HepG2 (cell line): Measurements from ENCODE around the gene SOCS1. TPM values are rescaled to one million over a fixed set of nuclear protein-coding genes. Genes with fewer than 3 reads are reported as not detected.
A peak's percentile ranks its signal among the peaks of the same experiment; 100 is the strongest.

ENCODE experiments used
- CBX5 ChIP-seq: sonication (generic); formaldehyde crosslinking; IDR thresholded peaks from 2 replicates; pipeline ENCODE4 v1.4.0; 2020; ENCODE audit warnings: missing genetic modification reagents, borderline replicate concordance
- FOXC1 ChIP-seq: sonication (generic); formaldehyde crosslinking; IDR thresholded peaks from 2 replicates; pipeline ENCODE4 v1.8.0; 2022; ENCODE audit warnings: mild to moderate bottlenecking, missing genetic modification reagents, borderline replicate concordance
- KAT7 ChIP-seq: IDR thresholded peaks from 2 replicates; pipeline ENCODE4 v1.6.1; 2018; ENCODE audit warnings: borderline replicate concordance, missing compliant biosample characterization
- NFIC ChIP-seq: IDR thresholded peaks from 2 replicates; pipeline ENCODE4 v1.6.1; 2012; ENCODE audit warnings: mild to moderate bottlenecking, low read length, inconsistent platforms
- NR3C1 ChIP-seq: sonication (generic); formaldehyde crosslinking; IDR thresholded peaks from 2 replicates; pipeline ENCODE4 v1.4.0; 2020; ENCODE audit warnings: missing genetic modification reagents
- REXO4 ChIP-seq: sonication (generic); formaldehyde crosslinking; IDR thresholded peaks from 2 replicates; pipeline ENCODE4 v1.8.0; 2022; ENCODE audit warnings: missing genetic modification reagents, mild to moderate bottlenecking, borderline replicate concordance
- SALL1 ChIP-seq: sonication (generic); formaldehyde crosslinking; IDR thresholded peaks from 2 replicates; pipeline ENCODE4 v1.8.0; 2022; ENCODE audit warnings: mild to moderate bottlenecking, missing genetic modification reagents
- SALL2 ChIP-seq: sonication (generic); formaldehyde crosslinking; IDR thresholded peaks from 2 replicates; pipeline ENCODE4 v1.8.1; 2023; ENCODE audit warnings: mild to moderate bottlenecking, missing genetic modification reagents, inconsistent platforms
- WIZ ChIP-seq: sonication (generic); formaldehyde crosslinking; IDR thresholded peaks from 2 replicates; pipeline ENCODE4 v1.5.1; 2020; ENCODE audit warnings: mild to moderate bottlenecking, missing genetic modification reagents
- ZNF629 ChIP-seq: sonication (generic); formaldehyde crosslinking; conservative IDR thresholded peaks from 2 replicates; pipeline ENCODE4 v1.5.0; 2020; ENCODE audit warnings: missing genetic modification reagents
- ZNF792 ChIP-seq: IDR thresholded peaks from 2 replicates; pipeline ENCODE4 v1.6.1; 2016
- polyA plus RNA-seq, 8 experiments: library from polyadenylated mRNA; depleted of rRNA in 3 of 8; stranded (reverse) in 7 of 8; unstranded in 1 of 8; fragments of >200 nt; fragmentation: Illumina TruSeq in 4 of 8; extraction: Trizol in 4 of 8; gene quantifications; 2 replicates each; pipeline versions ENCODE4 v1.2.1 to v1.2.3, GENCODE V29; 2011 to 2016; ENCODE audit warnings: low read depth in 4 of 8, missing spikeins in 1 of 8, mixed read lengths in 1 of 8; ENCODE audit not compliant: insufficient read depth in 1 of 8
- total RNA-seq, 5 experiments: library from RNA; depleted of rRNA; stranded (reverse); fragments of >200 nt; fragmentation: Illumina TruSeq; extraction: Trizol; gene quantifications; 2 replicates each; pipeline ENCODE4 v1.2.3, GENCODE V29; 2016; ENCODE audit warnings: low read depth in 1 of 5
- TF ChIP-seq, protein P1 (sequence below): IDR thresholded peaks from 2 replicates; pipeline ENCODE4 v1.6.1; 2016; ENCODE audit warnings: low read depth, borderline replicate concordance
- TF ChIP-seq, protein P2 (sequence below): sonication (generic); formaldehyde crosslinking; IDR thresholded peaks from 2 replicates; pipeline ENCODE4 v1.8.0; 2022; ENCODE audit warnings: mild to moderate bottlenecking, missing genetic modification reagents
- TF ChIP-seq, protein P3 (sequence below): sonication (generic); formaldehyde crosslinking; IDR thresholded peaks from 2 replicates; pipeline ENCODE4 v1.5.0; 2020; ENCODE audit warnings: missing genetic modification reagents, mild to moderate bottlenecking, borderline replicate concordance
- TF ChIP-seq, protein P4 (sequence below): sonication (generic); formaldehyde crosslinking; IDR thresholded peaks from 2 replicates; pipeline ENCODE4 v1.5.0; 2020; ENCODE audit warnings: mild to moderate bottlenecking, missing genetic modification reagents
- TF ChIP-seq, protein P5 (sequence below): sonication (generic); formaldehyde crosslinking; IDR thresholded peaks from 2 replicates; pipeline ENCODE4 v1.4.0; 2020; ENCODE audit warnings: missing genetic modification reagents, borderline replicate concordance

Gene SOCS1
- total and polyA plus RNA-seq, 2 of the 13 experiments (the other 11 are each of a cell fraction or from before 2014, with no cell fraction given): 5.3 to 6.3 TPM

DNA sequence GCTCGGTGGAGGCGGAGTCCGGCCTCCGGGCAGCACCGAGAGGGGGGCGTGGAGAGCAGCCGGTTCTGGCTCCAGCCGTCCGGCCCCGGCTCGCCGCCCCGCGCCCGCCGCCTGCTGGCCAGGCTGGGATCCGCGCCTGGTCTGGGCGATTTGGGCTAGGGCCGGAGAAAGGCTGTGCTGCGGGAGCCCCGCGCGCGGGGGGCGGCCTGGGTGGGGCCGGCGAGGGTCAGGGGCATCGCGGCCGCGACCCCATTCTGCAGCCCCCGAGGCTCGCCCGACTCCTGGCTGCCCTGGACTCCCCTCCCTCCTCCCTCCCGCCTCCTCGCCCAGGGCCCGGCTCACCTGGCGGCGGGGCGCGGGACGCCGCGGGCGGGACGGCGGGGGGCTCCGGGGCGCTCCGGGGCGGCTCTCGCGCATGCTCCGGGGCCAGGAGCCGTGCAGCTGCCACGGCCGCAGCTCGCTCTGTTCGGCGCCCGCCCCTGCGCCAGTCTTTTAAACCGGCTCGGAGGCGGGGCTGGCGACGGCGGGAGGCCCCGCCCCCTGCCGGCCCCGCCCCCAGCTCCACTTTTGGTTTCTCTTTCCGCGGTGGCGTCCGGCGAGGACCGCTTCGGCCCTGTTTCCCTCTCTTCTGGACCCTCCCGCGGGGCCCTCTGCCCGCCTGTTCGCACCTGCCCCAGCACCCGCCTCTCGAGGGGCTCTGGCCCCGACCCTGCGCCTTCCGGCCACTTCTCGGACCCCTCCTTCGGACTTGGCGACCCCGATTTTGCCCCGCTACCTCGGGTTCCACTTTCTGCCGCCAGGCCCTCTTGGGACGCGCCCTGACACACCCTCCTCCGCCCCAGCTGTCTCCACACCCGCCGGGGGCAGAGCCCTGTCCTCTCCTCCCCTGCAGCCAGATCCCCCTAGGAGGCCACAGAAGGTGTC, at the start of gene SOCS1 (continued):
- no peak for TF ChIP-seq NR3C1 (CRISPR knock-in tag)
- no peak for TF ChIP-seq NFIC
- TF ChIP-seq WIZ (CRISPR knock-in tag): no peak
- TF ChIP-seq, protein P1, sequence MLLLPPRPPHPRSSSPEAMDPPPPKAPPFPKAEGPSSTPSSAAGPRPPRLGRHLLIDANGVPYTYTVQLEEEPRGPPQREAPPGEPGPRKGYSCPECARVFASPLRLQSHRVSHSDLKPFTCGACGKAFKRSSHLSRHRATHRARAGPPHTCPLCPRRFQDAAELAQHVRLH (CRISPR knock-in tag): no peak
- TF ChIP-seq, protein P2, sequence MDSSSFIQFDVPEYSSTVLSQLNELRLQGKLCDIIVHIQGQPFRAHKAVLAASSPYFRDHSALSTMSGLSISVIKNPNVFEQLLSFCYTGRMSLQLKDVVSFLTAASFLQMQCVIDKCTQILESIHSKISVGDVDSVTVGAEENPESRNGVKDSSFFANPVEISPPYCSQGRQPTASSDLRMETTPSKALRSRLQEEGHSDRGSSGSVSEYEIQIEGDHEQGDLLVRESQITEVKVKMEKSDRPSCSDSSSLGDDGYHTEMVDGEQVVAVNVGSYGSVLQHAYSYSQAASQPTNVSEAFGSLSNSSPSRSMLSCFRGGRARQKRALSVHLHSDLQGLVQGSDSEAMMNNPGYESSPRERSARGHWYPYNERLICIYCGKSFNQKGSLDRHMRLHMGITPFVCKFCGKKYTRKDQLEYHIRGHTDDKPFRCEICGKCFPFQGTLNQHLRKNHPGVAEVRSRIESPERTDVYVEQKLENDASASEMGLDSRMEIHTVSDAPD: peak; percentile 70
- peak; percentile 48 for TF ChIP-seq CBX5 (CRISPR knock-in tag)
- TF ChIP-seq REXO4 (CRISPR knock-in tag): peak; percentile 54; the same call in 1 of the 2 replicates
- TF ChIP-seq FOXC1 (CRISPR knock-in tag): peak; percentile 52; the same call in 1 of the 2 replicates
- TF ChIP-seq, protein P3, sequence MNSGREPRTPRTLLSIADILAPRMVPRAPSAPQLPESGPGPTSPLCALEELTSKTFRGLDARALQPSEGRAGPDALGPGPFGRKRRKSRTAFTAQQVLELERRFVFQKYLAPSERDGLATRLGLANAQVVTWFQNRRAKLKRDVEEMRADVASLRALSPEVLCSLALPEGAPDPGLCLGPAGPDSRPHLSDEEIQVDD (CRISPR knock-in tag): peak; percentile 45; the same call in 1 of the 2 replicates
- no peak; the same call in 1 of the 2 replicates for TF ChIP-seq SALL2
- TF ChIP-seq, protein P4, sequence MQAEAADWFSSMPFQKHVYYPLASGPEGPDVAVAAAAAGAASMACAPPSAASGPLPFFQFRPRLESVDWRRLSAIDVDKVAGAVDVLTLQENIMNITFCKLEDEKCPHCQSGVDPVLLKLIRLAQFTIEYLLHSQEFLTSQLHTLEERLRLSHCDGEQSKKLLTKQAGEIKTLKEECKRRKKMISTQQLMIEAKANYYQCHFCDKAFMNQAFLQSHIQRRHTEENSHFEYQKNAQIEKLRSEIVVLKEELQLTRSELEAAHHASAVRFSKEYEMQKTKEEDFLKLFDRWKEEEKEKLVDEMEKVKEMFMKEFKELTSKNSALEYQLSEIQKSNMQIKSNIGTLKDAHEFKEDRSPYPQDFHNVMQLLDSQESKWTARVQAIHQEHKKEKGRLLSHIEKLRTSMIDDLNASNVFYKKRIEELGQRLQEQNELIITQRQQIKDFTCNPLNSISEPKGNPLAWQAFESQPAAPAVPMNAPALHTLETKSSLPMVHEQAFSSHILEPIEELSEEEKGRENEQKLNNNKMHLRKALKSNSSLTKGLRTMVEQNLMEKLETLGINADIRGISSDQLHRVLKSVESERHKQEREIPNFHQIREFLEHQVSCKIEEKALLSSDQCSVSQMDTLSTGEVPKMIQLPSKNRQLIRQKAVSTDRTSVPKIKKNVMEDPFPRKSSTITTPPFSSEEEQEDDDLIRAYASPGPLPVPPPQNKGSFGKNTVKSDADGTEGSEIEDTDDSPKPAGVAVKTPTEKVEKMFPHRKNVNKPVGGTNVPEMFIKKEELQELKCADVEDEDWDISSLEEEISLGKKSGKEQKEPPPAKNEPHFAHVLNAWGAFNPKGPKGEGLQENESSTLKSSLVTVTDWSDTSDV (CRISPR knock-in tag): peak; percentile 85; the same call in 1 of the 2 replicates
- TF ChIP-seq ZNF792: peak; percentile 89
- peak; percentile 88; the same call in 1 of the 2 replicates for TF ChIP-seq KAT7 (CRISPR knock-in tag)
- peak; percentile 61 for TF ChIP-seq SALL1 (CRISPR knock-in tag)
- TF ChIP-seq, protein P5, sequence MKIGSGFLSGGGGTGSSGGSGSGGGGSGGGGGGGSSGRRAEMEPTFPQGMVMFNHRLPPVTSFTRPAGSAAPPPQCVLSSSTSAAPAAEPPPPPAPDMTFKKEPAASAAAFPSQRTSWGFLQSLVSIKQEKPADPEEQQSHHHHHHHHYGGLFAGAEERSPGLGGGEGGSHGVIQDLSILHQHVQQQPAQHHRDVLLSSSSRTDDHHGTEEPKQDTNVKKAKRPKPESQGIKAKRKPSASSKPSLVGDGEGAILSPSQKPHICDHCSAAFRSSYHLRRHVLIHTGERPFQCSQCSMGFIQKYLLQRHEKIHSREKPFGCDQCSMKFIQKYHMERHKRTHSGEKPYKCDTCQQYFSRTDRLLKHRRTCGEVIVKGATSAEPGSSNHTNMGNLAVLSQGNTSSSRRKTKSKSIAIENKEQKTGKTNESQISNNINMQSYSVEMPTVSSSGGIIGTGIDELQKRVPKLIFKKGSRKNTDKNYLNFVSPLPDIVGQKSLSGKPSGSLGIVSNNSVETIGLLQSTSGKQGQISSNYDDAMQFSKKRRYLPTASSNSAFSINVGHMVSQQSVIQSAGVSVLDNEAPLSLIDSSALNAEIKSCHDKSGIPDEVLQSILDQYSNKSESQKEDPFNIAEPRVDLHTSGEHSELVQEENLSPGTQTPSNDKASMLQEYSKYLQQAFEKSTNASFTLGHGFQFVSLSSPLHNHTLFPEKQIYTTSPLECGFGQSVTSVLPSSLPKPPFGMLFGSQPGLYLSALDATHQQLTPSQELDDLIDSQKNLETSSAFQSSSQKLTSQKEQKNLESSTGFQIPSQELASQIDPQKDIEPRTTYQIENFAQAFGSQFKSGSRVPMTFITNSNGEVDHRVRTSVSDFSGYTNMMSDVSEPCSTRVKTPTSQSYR (CRISPR knock-in tag): peak; percentile 7; the same call in 1 of the 2 replicates
- no peak for TF ChIP-seq ZNF629 (CRISPR knock-in tag)
